ENCODE data around the gene TRPM3. TPM values are rescaled to one million over a fixed set of nuclear protein-coding genes. Genes with fewer than 3 reads are reported as not detected.

The TRPM3 gene
- total and polyA plus RNA-seq, 2 of the 8 experiments (the other 6 are each of a cell fraction or from before 2014, with no cell fraction given): 2.4 to 10.9 TPM

GRCh38 chr9:70856411-70856810 lies 265.0 kb downstream of the TRPM3 start:
- DNase-seq (ENCODE audit: low read depth in 1 of 2, low spot score in 2 of 2): no peak
- Histone ChIP-seq H2BK5ac (ENCODE audit: low read depth, low read length) (no peak overlapping the region), H4K5ac (ENCODE audit: insufficient read length, low read depth, low read length) (no peak overlapping the region), H3K79me1 (ENCODE audit: low read depth, low read length) (no peaks in the 10 kb centered on the region; the same call in 1 of the 2 replicates), H3K9me3 (ENCODE audit: insufficient read depth in 2 of 2, low read depth in 1 of 2, low read length in 1 of 2) (no peaks in the 10 kb centered on the region), H3K9ac (replicated peaks in 1 of 4; ENCODE audit: extremely low read depth in 1 of 4, low read depth in 3 of 4, low read length in 3 of 4) (no peak overlapping the region), H3K4me1 (replicated peaks in 1 of 4; ENCODE audit: control insufficient read depth in 3 of 4, insufficient read depth in 4 of 4, low read length in 3 of 4) (peaks cover 0 to 10% (median 1%) of the 10 kb centered on the region in 4 experiments; a peak in 2 of 7 replicates), H2BK12ac (ENCODE audit: low read depth, low read length) (no peak overlapping the region), H3K14ac (ENCODE audit: insufficient read length) (no peak overlapping the region), H3K27me3 (replicated peaks in 1 of 4; ENCODE audit: control insufficient read depth in 3 of 4, extremely low read depth in 1 of 4, insufficient read depth in 3 of 4, low read length in 3 of 4) (no peaks in the 10 kb centered on the region), H3K56ac (replicated peaks; ENCODE audit: insufficient read length, low read depth, low read length) (no peak overlapping the region), H4K20me1 (replicated peaks in 1 of 2; ENCODE audit: control insufficient read depth in 1 of 2, insufficient read depth in 2 of 2, low read length in 2 of 2) (no peaks in the 10 kb centered on the region), H2AFZ (ENCODE audit: low read length) (no peak overlapping the region), H2BK120ac (replicated peaks; ENCODE audit: low read depth, low read length) (no peak overlapping the region), H3K79me2 (ENCODE audit: control insufficient read depth in 1 of 2, insufficient read depth in 2 of 2, low read length in 2 of 2) (no peaks in the 10 kb centered on the region), H3K27ac (ENCODE audit: low read depth, low read length) (no peak overlapping the region), H2AK5ac (ENCODE audit: low read depth, low read length) (no peak overlapping the region), H4K91ac (replicated peaks; ENCODE audit: insufficient read length, low read length) (no peak overlapping the region), H3K4me3 (ENCODE audit: extremely low read depth in 1 of 4, insufficient read depth in 2 of 4, low read depth in 3 of 4, low read length in 4 of 4) (no peak overlapping the region), H3K36me3 (ENCODE audit: control insufficient read depth in 2 of 4, insufficient read depth in 4 of 4, low read length in 3 of 4) (no peaks in the 10 kb centered on the region; a peak in 2 of 8 replicates), H4K8ac (ENCODE audit: extremely low read depth, insufficient read depth, low read length) (no peak overlapping the region), H3K18ac (ENCODE audit: extremely low read depth, low read length) (no peak overlapping the region), H2BK20ac (ENCODE audit: low read length) (no peak overlapping the region), H3K4ac (replicated peaks; ENCODE audit: insufficient read length, low read depth, low read length) (no peak overlapping the region), H3K23ac (ENCODE audit: insufficient read length) (no peak overlapping the region), H2BK15ac (ENCODE audit: low read length) (no peak overlapping the region), H3K4me2 (ENCODE audit: insufficient read depth in 1 of 2, low read depth in 2 of 2, low read length in 2 of 2) (no peak overlapping the region), H3K23me2 (ENCODE audit: low read depth, low read length) (no peaks in the 10 kb centered on the region)
- POLR2A ChIA-PET (ENCODE audit: partially characterized antibody): interaction anchor here (1.2 kb wide), 1 partner anchor 11 kb away, joined by 3 read pairs; no protein-coding TSS in a partner anchor
- WGBS, 2 experiments (ENCODE audit: extremely low coverage in 1 of 2, insufficient coverage in 1 of 2, insufficient read length in 1 of 2, insufficient replicate concordance in 2 of 2, low coverage in 1 of 2, low lambda C conversion rate in 2 of 2, missing lambda C conversion rate in 1 of 2): 63% methylated on average over 2 of the region's 2 CpGs; no CpG with 5 or more reads in 1 of the 2 experiments
- FAIRE-seq: no peak
- TF ChIP-seq EGR1 (IDR thresholded peaks at IDR 0.05; ENCODE audit: borderline replicate concordance, low read depth, low read length) (no peak), TAF1 (IDR thresholded peaks at IDR 0.05; ENCODE audit: low read depth, low read length) (no peak), TEAD4 (IDR thresholded peaks at IDR 0.05; ENCODE audit: low read depth, low read length) (no peak), JUND (IDR thresholded peaks at IDR 0.05; ENCODE audit: low read length) (no peak), SAP30 (IDR thresholded peaks at IDR 0.05; ENCODE audit: insufficient read depth, insufficient replicate concordance, low read length) (no peak), FOSL1 (IDR thresholded peaks at IDR 0.05; ENCODE audit: insufficient read depth, low read depth, low read length) (no peak), CTCF (IDR thresholded peaks at IDR 0.05; ENCODE audit: control extremely low read depth in 1 of 3, insufficient read depth in 1 of 3, low read depth in 1 of 3, low read length in 3 of 3) (no peak), BRCA1 (IDR thresholded peaks at IDR 0.05; ENCODE audit: low read depth, low read length) (no peak), KDM1A (IDR thresholded peaks at IDR 0.05; ENCODE audit: borderline replicate concordance, low read length) (no peak), CREB1 (IDR thresholded peaks at IDR 0.05) (no peak), POLR2A (IDR thresholded peaks at IDR 0.05; ENCODE audit: control extremely low read depth in 1 of 2, low read depth in 2 of 2, low read length in 2 of 2) (no peak), POU5F1 (IDR thresholded peaks at IDR 0.05; ENCODE audit: low read depth, low read length) (no peak), PHF8 (conservative IDR thresholded peaks at IDR 0.05; ENCODE audit: low read depth, low read length) (no peak)
- CTCF ChIA-PET (ENCODE audit: partially characterized antibody): no interaction called here

Measured in H1 (cell line).